ENCODE results near the gene EXT2. TPM values are rescaled to one million over a fixed set of nuclear protein-coding genes. Genes with fewer than 3 reads are reported as not detected.
A peak's percentile ranks its signal among the peaks of the same experiment; 100 is the strongest.

The EXT2 gene
- total RNA-seq, 1 donor from 2014 or later: 24.5 TPM

DNA sequence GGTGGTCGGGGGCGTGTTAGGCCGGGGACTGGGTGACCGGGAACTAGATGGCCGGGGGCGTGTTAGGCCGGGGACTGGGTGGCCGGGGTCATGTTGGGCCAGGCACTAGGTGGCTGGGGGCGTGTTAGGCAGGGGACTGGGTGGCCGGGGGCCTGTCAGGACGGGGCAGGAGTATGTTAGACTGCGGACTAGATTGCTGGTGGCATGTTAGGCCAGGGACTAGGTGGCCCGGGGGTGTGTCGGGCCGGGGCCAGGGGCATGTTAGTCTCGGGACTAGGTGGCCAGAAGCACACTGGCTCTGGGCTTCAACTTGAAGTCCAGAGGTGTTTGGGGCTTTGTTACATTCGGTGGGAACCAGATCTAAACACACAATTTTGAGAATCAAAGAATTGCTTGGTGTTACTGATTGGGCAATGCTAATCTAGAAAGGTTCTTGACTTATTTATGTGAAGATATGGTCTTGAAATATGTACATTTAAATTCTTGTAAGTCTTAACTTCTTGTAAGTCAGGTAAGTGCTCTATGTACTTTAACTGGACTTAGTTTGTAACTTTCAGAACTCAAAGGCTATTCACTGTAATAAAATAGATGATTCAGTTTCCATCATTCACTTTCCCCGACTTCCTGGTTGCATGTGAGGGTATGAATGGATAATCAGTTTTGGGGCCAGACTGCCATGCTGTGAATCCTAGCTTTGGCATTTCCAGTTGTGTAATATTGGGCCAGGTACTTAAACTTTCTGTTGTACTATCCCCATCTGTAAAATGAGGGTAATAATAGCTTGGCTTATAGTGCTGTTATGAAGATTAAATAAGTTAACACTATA is 1.1 kb downstream of the EXT2 start:
- TF ChIP-seq, protein P1, sequence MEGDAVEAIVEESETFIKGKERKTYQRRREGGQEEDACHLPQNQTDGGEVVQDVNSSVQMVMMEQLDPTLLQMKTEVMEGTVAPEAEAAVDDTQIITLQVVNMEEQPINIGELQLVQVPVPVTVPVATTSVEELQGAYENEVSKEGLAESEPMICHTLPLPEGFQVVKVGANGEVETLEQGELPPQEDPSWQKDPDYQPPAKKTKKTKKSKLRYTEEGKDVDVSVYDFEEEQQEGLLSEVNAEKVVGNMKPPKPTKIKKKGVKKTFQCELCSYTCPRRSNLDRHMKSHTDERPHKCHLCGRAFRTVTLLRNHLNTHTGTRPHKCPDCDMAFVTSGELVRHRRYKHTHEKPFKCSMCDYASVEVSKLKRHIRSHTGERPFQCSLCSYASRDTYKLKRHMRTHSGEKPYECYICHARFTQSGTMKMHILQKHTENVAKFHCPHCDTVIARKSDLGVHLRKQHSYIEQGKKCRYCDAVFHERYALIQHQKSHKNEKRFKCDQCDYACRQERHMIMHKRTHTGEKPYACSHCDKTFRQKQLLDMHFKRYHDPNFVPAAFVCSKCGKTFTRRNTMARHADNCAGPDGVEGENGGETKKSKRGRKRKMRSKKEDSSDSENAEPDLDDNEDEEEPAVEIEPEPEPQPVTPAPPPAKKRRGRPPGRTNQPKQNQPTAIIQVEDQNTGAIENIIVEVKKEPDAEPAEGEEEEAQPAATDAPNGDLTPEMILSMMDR (IDR thresholded peaks at IDR 0.05; ENCODE audit: borderline replicate concordance): no peak
- H3K27me3 ChIP-seq (ENCODE audit: low read depth): no peaks in the 10 kb centered on the region
- peaks cover 45% of the 10 kb centered on the region for H3K4me1 ChIP-seq
- H3K9me3 ChIP-seq (replicated peaks): no peaks in the 10 kb centered on the region
- no peaks in the 10 kb centered on the region for H3K36me3 ChIP-seq
- DNase-seq: no peak
- no peak overlapping the region for H3K27ac ChIP-seq (replicated peaks)
- peak overlapping the region; percentile 92 for H3K4me3 ChIP-seq
- intact Hi-C loops (cut with micrococcal nuclease): loop anchor here (10.0 kb wide), 1 partner anchor 438 kb away; no protein-coding TSS in a partner anchor

DNA sequence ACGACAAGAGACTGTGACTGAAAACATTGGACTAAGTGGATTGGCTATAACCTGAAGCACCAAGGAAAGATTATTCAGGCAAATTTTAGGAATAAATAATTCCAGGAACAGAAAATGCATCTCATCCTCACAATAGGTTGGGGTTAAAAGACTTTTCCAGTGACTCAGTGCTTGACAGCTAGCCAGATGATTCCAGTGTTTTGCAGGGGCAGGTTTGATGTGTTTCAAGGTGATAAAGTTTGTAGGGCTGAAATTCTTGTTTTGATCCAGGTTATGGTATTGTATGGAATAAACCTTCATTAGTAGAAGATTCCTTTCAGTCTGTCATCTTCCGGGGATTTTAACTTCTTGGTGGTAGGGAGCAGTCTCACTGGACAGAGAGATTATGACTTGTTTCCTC is 2.3 kb downstream of the EXT2 start:
- Histone ChIP-seq H3K27ac (replicated peaks) (no peak overlapping the region), H3K4me1 (peaks cover 58% of the 10 kb centered on the region), H3K4me3 (no peak overlapping the region), H3K27me3 (ENCODE audit: low read depth) (no peaks in the 10 kb centered on the region), H3K36me3 (no peaks in the 10 kb centered on the region), H3K9me3 (replicated peaks) (no peaks in the 10 kb centered on the region)
- TF ChIP-seq, protein P1 (IDR thresholded peaks at IDR 0.05; ENCODE audit: borderline replicate concordance): no peak
- intact Hi-C loops (cut with micrococcal nuclease): loop anchor here (10.0 kb wide), 1 partner anchor 437 kb away; no protein-coding TSS in a partner anchor
- no peak for DNase-seq

DNA sequence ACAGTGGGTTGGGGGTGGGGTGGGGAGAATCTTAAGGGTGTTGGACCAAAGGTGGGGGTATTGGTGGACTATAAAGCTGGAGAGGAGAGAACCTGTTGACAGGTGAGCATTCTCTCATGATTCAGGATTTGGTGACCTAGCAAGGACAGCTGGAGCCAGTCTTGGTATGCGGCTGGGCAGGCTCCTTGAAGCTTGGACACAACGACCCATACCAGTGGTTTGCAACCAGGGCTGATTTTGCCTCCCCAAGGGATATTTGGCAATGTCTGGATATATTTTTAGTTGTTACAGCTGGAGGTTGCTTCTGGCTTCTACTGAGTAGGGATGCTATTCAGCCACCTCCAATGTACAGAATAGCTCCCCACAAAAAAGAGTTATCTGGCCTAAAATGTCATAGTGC is 5.6 kb downstream of the EXT2 start:
- intact Hi-C loops (cut with micrococcal nuclease): no loop called here
- no peak for DNase-seq
- Histone ChIP-seq H3K9me3 (replicated peaks) (no peaks in the 10 kb centered on the region), H3K27ac (replicated peaks) (no peak overlapping the region), H3K27me3 (ENCODE audit: low read depth) (no peaks in the 10 kb centered on the region), H3K4me1 (peaks cover 57% of the 10 kb centered on the region), H3K4me3 (no peak overlapping the region), H3K36me3 (no peaks in the 10 kb centered on the region)
- TF ChIP-seq, protein P1 (IDR thresholded peaks at IDR 0.05; ENCODE audit: borderline replicate concordance): no peak

DNA sequence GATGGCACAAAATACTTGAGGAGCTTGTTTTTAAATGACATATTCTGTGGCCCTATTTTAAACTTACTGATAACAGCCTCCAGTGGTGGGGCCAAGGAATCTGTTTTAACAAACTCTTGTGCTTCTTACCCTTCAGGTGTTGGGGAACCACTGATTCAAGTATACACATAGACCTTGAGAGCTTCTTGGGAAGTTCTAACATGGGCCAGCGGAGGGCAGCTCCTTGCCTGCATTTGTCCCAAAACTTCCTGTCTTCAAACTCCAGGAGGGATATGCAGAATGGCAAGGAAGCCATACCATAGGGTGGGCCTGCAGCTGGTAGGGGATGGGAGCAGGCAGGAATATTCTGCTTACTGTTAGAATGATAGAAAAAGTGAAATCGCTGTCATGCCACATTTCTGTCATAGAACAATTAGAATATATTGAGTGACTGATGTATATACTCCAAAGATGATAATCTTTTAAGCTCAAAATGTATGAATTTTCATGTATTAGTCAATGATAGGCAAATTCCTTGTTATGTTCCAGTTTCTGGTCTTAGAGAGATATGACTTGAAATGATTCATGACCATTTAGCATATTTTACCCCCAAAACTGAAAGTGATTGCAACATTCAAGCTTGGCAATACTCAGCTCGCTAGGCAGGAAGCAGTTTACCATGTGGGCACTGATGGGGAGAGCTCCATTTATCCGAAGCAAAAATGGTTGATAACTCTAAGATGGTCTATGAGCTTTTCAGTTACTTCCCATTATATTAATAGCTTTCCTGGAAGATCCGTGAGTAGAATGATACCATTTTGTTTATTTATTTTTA is 9.2 kb downstream of the EXT2 start:
- Histone ChIP-seq H3K36me3 (peaks cover 20% of the 10 kb centered on the region), H3K27me3 (ENCODE audit: low read depth) (no peaks in the 10 kb centered on the region), H3K27ac (replicated peaks) (no peak overlapping the region), H3K9me3 (replicated peaks) (no peaks in the 10 kb centered on the region), H3K4me1 (peaks cover 43% of the 10 kb centered on the region), H3K4me3 (no peak overlapping the region)
- intact Hi-C loops (cut with micrococcal nuclease): no loop called here
- TF ChIP-seq, protein P1 (IDR thresholded peaks at IDR 0.05; ENCODE audit: borderline replicate concordance): no peak
- no peak for DNase-seq

DNA sequence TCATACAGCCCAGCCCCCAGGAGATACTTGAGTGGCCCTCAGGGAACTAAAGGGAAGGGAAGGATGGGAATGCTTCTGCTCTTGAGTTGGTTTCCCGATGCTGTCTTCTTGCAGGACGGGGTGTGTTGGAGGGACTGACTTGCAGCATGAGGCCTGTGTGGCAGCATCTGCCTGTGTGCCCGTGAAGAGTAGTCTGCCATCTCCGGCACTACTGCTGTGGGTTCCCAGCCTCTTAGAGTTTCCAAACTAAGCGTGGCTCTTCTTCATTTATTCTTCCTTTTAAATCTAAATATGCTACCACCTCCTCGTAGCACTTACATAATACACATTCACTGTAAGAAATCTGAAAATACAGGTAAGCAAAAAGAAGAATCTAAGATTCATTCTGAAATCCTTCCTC is 12.8 kb downstream of the EXT2 start:
- Histone ChIP-seq H3K27ac (replicated peaks) (no peak overlapping the region), H3K4me3 (no peak overlapping the region), H3K4me1 (peaks cover 46% of the 10 kb centered on the region), H3K36me3 (peaks cover 20% of the 10 kb centered on the region), H3K9me3 (replicated peaks) (no peaks in the 10 kb centered on the region), H3K27me3 (ENCODE audit: low read depth) (no peaks in the 10 kb centered on the region)
- intact Hi-C loops (cut with micrococcal nuclease): no loop called here
- TF ChIP-seq, protein P1 (IDR thresholded peaks at IDR 0.05; ENCODE audit: borderline replicate concordance): no peak
- no peak for DNase-seq
